ENCODE data around the gene C1GALT1. TPM values are rescaled to one million over a fixed set of nuclear protein-coding genes. Genes with fewer than 3 reads are reported as not detected.

Gene C1GALT1
- total and polyA plus RNA-seq, 2 donors (not counting 3 experiments of a cell fraction or from before 2014, with no cell fraction given), result 18.3 to 31.1 TPM

- no peaks in the 10 kb centered on the region for H4K20me1 ChIP-seq (replicated peaks; ENCODE audit: control insufficient read depth, extremely low read depth, insufficient read depth, low read length)
- intact Hi-C loops (cut with micrococcal nuclease) (no loop called here), dilution Hi-C loops (cut with MboI; ENCODE audit: extremely low pct_ligation_motif_present, low sequenced_read_pairs) (no loop called here)
- H3K36me3 ChIP-seq (ENCODE audit: control insufficient read depth in 2 of 2, extremely low read depth in 1 of 2, insufficient read depth in 2 of 2, low read length in 2 of 2), result no peaks in the 10 kb centered on the region
- no peak for TF ChIP-seq JUN (IDR thresholded peaks at IDR 0.05; ENCODE audit: borderline replicate concordance, insufficient read depth, insufficient read length, low read depth)
- no peak for TF ChIP-seq GATA2 (IDR thresholded peaks at IDR 0.05; ENCODE audit: insufficient read depth, insufficient read length, low read depth, low read length)
- TF ChIP-seq POLR2AphosphoS5 (IDR thresholded peaks at IDR 0.05; ENCODE audit: insufficient read depth, low read depth, low read length), result no peak
- no peak for TF ChIP-seq CTCF (IDR thresholded peaks at IDR 0.05; ENCODE audit: extremely low read depth in 1 of 2, insufficient read depth in 1 of 2, low read depth in 1 of 2, low read length in 2 of 2)
- no peak for TF ChIP-seq FOS (IDR thresholded peaks at IDR 0.05; ENCODE audit: borderline replicate concordance, insufficient read depth, low read length)
- no peak for TF ChIP-seq MAX (IDR thresholded peaks at IDR 0.05; ENCODE audit: insufficient read depth, insufficient read length)
- no peak for TF ChIP-seq POLR2A (IDR thresholded peaks at IDR 0.05; ENCODE audit: low read depth, low read length)
- POLR2A ChIA-PET, result no interaction called here
- CTCF ChIA-PET, result no interaction called here
- H3K27me3 ChIP-seq (ENCODE audit: control insufficient read depth in 2 of 2, insufficient read depth in 2 of 2, low read length in 2 of 2), result no peaks in the 10 kb centered on the region
- H3K9me3 ChIP-seq (replicated peaks; ENCODE audit: control insufficient read depth, insufficient read depth, low read length), result no peaks in the 10 kb centered on the region
- no peak overlapping the region for H3K9ac ChIP-seq (replicated peaks; ENCODE audit: extremely low read depth, insufficient read depth, low read length)
- H3K4me1 ChIP-seq (ENCODE audit: control insufficient read depth, extremely low read depth, insufficient read depth, low read length), result peaks cover 3% of the 10 kb centered on the region
- H3K27ac ChIP-seq (ENCODE audit: insufficient read depth, low read depth, low read length), result no peak overlapping the region
- no peak overlapping the region for H3K4me2 ChIP-seq (ENCODE audit: insufficient read depth, low read length)
- no peak overlapping the region for H2AFZ ChIP-seq (ENCODE audit: low read depth, low read length)
- FAIRE-seq, result no peak
- no peaks in the 10 kb centered on the region for H3K9me1 ChIP-seq (replicated peaks; ENCODE audit: control insufficient read depth, extremely low read depth, insufficient read depth, low read length)
- no TSS peak for BruUV-seq (replicated peaks)
- H3K4me3 ChIP-seq (replicated peaks in 1 of 3; ENCODE audit: insufficient read depth in 1 of 3, low read depth in 1 of 3, low read length in 3 of 3), result no peak overlapping the region
- DNase-seq (ENCODE audit: low read depth, low spot score), result no peak
- peaks cover 14% of the 10 kb centered on the region for H3K79me2 ChIP-seq (ENCODE audit: control insufficient read depth, insufficient read depth, low read length)
Measured at GRCh38 chr7:7226407-7226806, 44.1 kb downstream of the C1GALT1 start.

Data from endothelial cell of umbilical vein (primary cell).